Stimulated activated CD4-positive, alpha-beta T cell treated with anti-CD3 and anti-CD28 coated beads, Interleukin-1b, Interleukin-23, amount 100 ng/mL, for 48 hours (primary cell): ENCODE measurements around the gene KLHL29.

Experiments
- DNase-seq: peaks from one replicate; pipeline ENCODE4 v3.0.0-alpha.2; 2020

The KLHL29 gene

DNA sequence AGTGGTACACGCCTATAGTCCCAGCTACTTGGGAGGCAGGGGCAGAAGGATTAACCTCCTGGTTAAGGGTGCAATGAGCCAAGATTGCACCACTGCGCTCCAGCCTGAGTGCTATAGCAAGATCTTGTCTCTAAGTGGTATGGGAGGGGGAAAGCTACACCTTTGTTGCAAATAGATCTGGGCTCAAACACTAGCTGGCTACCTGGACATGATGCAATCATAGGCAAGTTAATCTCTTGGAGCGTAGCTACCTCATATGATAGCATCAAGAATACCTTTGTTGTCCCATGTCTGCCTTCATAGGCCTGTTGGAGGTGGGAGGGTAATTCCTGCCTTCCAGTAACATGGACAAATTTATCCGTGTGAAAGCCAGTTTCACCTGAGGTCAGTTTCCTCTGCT is 15.7 kb downstream of the KLHL29 start:
- no peak for DNase-seq

DNA sequence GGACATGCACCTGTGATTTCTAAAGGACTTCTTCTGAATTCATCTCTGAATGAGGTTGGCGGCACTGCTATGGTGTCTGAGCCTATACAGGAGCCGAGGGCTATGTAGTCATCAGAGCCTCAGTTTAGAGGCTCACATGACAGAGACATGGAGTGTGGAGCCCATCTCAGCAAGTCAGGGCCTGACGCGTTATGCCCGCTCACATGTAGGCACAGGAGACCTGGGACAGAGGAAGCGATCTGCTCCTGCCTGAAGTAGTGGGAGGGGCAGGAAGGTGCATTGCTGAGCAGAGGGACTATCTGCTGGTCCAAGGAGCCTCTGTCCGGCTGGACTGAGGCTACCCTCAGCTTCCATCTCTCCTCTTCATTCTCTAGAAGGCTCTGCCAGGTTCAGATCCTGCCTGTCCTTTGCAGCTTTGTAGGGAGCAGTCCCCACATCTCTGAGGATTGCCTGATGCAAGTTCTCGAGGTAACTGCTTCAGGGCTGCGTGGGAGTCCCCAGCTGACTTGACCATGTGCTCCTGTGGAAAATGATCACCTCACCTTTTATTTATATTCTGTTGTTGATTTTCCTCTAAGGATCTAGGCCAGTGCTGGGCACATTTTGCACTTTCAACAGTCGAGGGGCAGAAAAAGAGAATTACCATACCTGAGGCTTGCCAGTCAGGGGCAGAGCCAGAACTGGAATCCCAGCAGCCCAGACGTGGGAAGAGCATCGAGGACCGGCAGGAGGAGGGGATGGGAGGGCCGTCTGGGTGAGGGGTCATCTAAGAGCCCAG is 16.6 kb downstream of the KLHL29 start:
- no peak for DNase-seq

- no peak for DNase-seq
These were observed 17.3 kb downstream of the KLHL29 start for GRCh38 chr2:23402205-23402740.

GRCh38 chr2:23404426-23404825 is 19.4 kb downstream of the KLHL29 start:
- no peak for DNase-seq

DNA sequence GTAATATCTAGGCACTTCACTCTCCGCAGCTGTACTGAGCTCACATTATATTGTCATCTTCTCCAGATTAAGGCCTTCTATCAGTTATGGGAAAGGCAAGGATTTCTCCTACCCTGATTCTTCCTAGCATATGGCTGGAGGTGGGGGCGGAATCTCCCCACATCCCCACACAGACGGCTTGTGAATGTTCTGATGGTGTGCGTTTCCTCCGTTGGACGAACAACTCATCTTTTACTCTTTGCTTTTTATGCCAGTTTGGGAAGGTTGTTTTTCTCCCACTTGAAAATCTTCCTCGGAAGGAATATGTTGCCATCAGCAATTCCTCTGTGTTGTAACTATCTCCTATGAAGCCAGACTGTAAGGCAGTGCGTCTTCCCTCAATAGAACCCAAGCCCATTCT is 24.3 kb downstream of the KLHL29 start:
- DNase-seq = no peak

DNA sequence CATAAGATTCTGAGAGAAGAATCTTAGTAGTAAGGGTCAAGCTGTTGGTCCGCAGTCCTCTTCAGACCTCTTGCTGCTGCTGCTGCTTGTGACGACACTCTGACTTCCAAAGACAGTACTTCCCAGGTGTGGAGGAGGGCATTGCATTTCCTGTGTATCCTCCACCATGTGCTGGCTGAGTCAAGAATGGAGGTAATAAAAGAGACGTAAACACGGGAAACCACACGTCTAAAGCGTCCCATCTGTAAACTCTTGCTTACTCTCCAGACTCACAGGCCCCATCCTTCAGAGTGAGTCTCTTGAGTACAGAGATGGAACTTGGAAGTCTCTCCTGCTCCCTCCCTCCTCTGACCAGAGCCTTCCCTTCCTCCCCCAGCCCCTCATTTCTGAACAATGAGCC is 25.6 kb downstream of the KLHL29 start:
- no peak for DNase-seq

GRCh38 chr2:23411752-23412431 is 26.9 kb downstream of the KLHL29 start:
- no peak for DNase-seq

DNA sequence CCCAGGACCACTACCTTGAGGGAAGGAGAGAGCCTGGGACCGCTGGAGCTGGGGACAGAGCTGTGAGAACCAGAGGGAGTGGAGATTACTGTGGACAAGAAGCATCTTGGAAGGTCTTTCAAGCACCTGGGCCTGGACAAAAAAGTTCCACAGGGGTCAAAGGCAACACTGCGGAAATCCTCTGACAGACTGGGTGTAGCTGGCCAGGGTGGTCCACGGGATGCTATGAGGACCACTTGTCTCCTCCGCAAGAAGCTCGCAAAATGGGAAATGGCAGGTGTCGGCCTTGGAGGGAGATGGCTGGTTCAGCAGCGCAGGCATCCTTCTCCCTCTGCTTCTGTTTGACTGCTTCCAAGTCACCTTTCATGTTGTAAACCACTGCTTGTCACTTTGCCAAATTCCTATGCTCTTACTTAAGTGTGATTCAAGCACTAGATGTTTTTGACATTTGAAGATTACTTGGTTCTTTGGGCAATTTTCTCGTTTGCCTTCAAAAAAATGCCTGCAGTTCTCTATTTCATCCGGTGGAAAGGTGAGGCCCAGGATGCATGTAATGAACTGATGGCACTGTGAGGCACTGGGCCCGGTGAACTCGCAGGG is 27.7 kb downstream of the KLHL29 start:
- no peak for DNase-seq

GRCh38 chr2:23413641-23414040 is 28.7 kb downstream of the KLHL29 start:
- no peak for DNase-seq

GRCh38 chr2:23414106-23414505 is 29.1 kb downstream of the KLHL29 start:
- DNase-seq = no peak

DNA sequence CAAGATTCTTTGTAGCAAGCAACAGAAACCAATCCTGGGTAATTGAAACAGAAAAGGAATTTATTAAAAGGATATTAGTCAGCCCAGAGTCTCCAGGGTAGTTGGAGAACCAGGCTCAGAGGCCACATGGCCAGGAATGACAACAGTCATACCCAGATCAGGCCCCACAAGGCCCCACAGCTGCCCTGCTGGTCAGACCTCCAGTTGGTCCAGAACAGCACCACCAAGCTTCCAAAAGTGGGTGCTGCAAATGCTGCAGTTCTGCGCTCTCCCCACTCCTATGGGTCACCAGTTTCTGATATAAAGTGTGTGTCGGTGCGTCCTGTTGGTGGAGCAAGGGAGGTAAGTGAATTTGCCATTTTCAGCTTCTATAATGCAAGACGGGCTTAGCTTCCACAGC is 29.9 kb downstream of the KLHL29 start:
- DNase-seq = no peak

DNA sequence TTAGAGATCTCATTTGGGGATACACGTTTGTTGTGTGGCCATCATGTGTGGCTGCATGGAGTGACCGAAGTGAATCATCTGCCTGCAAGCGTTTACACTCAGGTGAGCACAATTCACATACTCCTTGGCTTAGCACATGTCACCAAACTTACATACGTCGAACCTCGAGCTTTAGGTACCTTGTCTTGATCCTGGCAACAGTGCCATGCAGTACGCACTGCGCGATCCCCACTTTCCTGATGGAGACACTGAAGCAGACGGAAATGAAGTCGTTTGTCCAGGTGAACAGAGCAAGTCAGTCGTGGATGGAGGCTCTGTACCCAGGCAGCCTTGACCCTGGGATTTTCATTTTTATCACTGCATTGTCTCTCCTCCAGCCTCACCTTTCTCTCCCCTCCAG is 32.3 kb downstream of the KLHL29 start:
- no peak for DNase-seq

DNA sequence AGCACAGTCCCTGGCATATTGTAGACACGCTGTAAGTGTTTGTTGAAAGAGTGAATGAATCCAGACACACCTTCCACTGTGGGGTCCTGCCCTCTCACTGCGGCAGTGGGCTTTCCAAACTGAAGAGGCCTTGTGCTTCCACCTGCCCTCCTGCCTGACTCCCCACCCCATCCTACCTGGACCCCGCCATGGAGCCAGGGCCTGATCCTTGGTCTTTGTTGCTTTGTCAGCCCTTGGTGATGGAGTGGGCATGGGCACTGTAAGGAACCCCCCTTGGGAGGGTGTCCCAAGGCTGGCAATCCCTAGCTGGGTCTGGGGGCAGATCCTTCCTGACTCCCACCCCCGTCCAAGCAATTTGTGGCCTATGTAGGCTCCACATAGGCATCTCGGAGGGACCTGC is 33.1 kb downstream of the KLHL29 start:
- DNase-seq = no peak

DNA sequence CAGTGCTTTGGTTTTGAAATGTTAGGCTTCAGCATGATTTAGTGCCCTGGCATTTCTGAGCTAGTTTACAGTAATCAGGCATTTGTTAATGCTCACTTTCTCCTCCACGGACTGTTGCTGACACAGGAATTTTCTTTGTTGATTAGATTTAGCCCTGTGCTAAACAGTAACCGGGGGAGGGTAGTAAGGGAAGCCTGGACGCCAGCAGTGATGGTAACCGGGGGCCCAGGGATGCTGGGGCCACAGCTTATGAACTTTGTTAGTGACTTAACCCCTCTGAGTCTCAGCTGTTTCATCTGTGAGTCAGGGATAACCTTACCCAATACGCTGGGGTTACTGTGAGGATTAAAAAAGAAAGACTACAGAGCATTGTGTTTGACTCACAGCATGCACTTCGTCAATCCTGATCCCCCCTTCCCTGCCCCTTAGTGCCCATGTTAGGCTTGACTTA is 33.5 kb downstream of the KLHL29 start:
- no peak for DNase-seq

DNA sequence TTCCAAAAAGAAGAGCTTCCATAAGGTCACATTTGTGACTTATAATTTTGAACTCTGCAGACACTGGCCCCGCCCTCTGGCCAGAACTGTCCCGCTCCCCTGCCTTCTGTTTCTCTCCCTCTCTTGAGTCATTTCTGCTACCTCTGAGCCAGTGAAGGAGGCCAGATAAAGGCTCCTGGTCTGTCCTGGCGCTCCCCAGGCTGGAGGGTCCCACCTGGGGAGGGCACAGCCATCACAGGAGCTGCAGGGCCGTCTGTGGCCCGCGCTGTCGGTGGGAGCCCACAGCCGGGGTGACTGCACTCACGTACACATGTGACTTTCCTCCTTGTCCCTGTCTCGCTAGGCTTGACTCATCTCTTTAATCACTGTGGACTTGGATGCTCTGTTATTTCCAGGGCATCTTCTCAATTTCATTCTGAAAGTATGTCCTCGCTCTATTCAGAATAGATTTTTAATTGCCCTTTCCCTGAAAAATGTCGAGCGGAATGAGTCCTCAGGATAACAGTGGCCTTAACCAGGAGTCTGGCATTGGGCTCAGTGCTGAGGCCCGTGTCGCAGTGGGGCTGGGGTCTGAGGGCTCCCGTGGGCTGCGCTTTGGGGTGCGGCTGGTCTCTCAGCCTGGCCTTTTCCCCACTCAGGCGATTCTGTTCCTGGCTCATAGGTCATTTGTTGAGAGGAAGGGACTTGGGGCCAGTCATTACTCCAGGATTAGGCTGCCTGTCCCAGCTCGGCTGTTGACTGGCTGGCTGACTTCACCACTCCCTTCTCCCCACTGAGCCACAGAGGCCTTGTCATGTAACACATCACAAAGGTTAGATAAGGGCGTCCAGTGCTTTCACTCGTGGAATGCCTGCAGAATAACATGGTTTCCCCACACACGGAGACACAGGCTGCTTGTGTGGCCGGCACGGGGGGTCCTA is 34.5 kb downstream of the KLHL29 start:
- DNase-seq = no peak

DNA sequence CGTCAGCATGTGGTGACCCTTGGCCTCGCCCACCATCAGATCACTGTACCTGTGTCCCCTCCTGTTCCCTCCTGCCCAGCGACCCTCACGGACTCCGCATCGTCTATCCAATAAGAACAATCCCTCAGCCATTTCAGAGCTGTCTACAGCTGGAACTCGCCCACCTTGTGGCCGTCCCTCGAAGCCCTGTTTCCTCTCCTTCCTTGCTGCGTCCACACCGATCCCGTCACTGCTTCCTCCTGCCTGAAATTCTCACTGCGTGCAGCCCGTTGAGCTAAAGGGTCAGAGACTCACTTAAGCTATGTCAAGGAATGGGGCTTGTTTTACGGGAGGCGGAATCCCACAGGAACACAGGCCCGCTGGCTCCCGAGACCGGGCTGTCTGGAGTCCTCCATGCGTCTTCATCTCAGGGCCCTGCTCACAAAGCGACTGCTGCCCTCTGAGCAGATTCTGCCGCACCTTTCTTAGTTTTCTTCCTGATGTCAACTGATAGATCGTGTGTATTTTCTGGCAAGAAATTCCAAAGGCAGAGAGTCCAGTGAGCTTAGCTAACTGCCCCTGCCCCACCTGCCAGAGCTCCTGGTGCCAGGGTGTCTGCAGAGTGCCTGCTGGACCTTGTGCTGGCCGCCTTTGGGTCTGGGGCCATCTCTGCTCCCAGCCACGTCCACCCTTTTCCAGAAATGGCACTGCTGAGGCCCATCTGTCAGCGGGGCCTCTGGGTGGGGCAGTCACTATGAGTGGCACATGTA is 35.3 kb downstream of the KLHL29 start:
- no peak for DNase-seq

- DNase-seq = no peak
These were observed 36.0 kb downstream of the KLHL29 start for GRCh38 chr2:23420840-23421476.

GRCh38 chr2:23422089-23423061 is 37.4 kb downstream of the KLHL29 start:
- no peak for DNase-seq

DNA sequence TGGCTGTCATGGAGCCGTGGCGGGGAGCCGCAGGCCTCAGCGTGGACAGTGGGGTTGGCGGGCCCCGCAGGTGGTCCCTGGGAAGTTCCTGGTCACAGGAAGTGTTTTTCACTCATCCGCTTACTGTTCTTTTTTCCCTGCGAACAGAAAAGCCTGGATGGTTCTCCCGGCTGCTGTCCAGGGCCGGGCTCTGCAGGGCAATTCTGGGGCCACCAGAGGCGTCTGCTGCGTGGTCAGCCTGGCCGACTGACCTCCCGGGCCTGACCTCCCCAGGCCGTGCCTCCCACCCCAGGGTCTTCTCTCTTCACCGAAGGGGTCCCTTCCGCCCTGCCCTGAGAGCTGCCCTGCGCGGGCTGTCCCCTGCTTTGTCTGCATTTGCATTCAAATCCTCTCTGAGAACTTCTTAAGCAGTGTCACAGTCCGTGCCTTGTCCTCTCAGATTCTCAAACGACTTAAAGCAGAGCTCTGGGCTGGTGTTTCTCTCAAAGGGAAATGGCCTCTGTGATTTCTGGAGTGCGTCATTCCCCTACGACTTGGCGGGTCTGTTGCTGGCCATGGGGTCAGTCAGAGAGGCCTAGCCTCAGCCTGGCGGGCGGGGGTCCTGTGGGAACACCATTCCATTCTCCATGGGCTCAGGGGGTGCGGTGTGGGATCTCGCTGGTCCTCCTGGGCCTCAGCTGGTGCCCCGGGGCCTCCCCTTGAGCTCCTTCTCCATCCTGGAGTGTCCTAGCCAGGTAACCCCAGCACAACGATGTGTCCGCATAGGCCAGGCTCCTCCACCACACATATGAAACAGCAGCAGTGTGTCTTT is 38.3 kb downstream of the KLHL29 start:
- DNase-seq = no peak
